Sigmoid colon (tissue), 7 donors: ENCODE results near the gene POLRMT. TPM values are rescaled to one million over a fixed set of nuclear protein-coding genes. Genes with fewer than 3 reads are reported as not detected.
"Not testable (repeated sequence)": the region's sequence is repeated elsewhere in the genome, so short reads cannot be mapped to it uniquely, and the experiment has no call there.

ENCODE experiments used
- DNase-seq: peaks from one replicate; pipeline ENCODE4 v3.0.0-alpha.2; 2019
- H3K27ac ChIP-seq, 4 donors: fragments of 200-600 bp; sonication (generic); one replicate each; pipeline ENCODE4 v1.5.1; 2016 to 2019; ENCODE audit warnings: mild to moderate bottlenecking in 1 of 4
- H3K27me3 ChIP-seq, 3 donors: fragments of 200-600 bp; sonication (generic); one replicate each; pipeline ENCODE4 v1.5.1; 2019; ENCODE audit warnings: mild to moderate bottlenecking in 1 of 3
- H3K36me3 ChIP-seq, 4 donors: fragments of 200-600 bp; sonication (generic); one replicate each; pipeline ENCODE4 v1.5.1; 2016 to 2019
- H3K4me1 ChIP-seq, 4 donors: fragments of 200-600 bp; sonication (generic); one replicate each; pipeline ENCODE4 v1.5.1; 2017 to 2019
- H3K4me3 ChIP-seq, 4 donors: fragments of 200-600 bp; sonication (generic); one replicate each; pipeline ENCODE4 v1.5.1; 2017 to 2019; ENCODE audit warnings: mild to moderate bottlenecking in 2 of 4, moderate library complexity in 1 of 4
- H3K9me3 ChIP-seq, 4 donors: fragments of 200-600 bp in 3 of 4; sonication (generic) in 3 of 4; one replicate each; pipeline versions ENCODE4 v1.5.1 to v1.6.1; 2013 to 2019
- EP300 ChIP-seq, 4 donors: sonication (generic); formaldehyde crosslinking; IDR thresholded peaks; one replicate each; pipeline ENCODE4 v1.6.1; 2017; ENCODE audit warnings: antibody characterized with exemption in 4 of 4
- POLR2A ChIP-seq, 2 donors: fragments of 450-650 bp; IDR thresholded peaks; one replicate each; pipeline ENCODE4 v1.6.1; 2016; ENCODE audit warnings: antibody characterized with exemption in 2 of 2, mild to moderate bottlenecking in 2 of 2, moderate library complexity in 2 of 2
- POLR2AphosphoS5 ChIP-seq, 4 donors: sonication (generic); formaldehyde crosslinking; IDR thresholded peaks; one replicate each; pipeline ENCODE4 v1.6.1; 2017; ENCODE audit warnings: antibody characterized with exemption in 4 of 4
- WGBS, 2 donors: extraction: QIAGEN DNeasy Blood & Tissue Kit; methylation state at CpG; one replicate each; pipeline ENCODE4 v1.1.7; 2013; 5-methylcytosine and 5-hydroxymethylcytosine counted together
- intact Hi-C: fragments of 100-400 bp; cut with DNase I; formaldehyde crosslinking; loops from one replicate; pipeline ENCODE4 v1.15.1; 2023
- polyA plus RNA-seq, 3 donors: library from polyadenylated mRNA; stranded (reverse); fragments of 200-250 nt; gene quantifications; one replicate each; pipeline ENCODE4 v1.2.3, GENCODE V29; 2013
- total RNA-seq, 4 donors: library from RNA; depleted of rRNA; stranded (reverse); fragments of >200 nt; gene quantifications; one replicate each; pipeline ENCODE4 v1.1.0, GENCODE V29; 2016
- TF ChIP-seq, protein P1 (sequence below), 4 experiments: fragments of 450-650 bp in 3 of 4; fragments of 200-600 bp in 1 of 4; IDR thresholded peaks; one replicate each; pipeline ENCODE4 v1.5.1; 2016 to 2019; ENCODE audit warnings: antibody characterized with exemption in 4 of 4, mild to moderate bottlenecking in 3 of 4, moderate library complexity in 2 of 4
- donor health status: healthy with polysubstance abuse.
- donor health status: Bipolar disorder and iron deficiency.
- donor health status: healthy.

POLRMT gene
- total and polyA plus RNA-seq, 7 donors, result 16.8 to 63.0 (median 24.0) TPM

DNA sequence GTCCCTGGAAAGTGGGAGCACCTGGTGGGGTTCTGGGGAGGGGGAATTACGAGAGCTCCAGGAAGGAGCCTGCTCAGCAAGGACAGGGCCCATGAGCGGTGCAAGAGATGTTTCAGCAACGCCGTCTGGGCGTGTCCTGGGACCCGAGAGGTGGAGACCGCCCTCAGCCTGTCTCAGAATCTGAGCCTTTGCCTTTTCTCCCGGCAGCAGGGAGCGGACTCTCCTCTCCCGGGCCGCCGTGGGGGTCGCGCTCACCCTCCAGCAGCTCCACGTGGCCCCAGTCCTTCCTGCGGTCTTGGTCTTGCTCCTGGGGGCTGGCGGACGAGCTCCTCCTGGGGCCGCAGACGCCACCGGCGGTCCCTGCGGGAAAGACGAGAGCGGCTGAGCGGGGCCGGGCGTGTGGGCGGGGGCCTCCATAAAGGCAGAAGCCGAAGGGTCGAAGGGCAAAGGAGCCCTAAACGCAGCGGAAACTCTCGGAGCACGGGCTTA is 714 bp downstream of the POLRMT start:
- peak overlapping the region; percentile 71 to 95 (median 86) for H3K4me3 ChIP-seq
- 1 to 3% methylated on average over 35 of the region's 35 CpGs for WGBS, 2 donors
- peaks cover 0 to 30% (median 23%) of the 10 kb centered on the region in 4 donors for H3K4me1 ChIP-seq
- no peak for DNase-seq
- TF ChIP-seq POLR2AphosphoS5 (IDR thresholded peaks at IDR 0.05), result no peak
- TF ChIP-seq, protein P1, sequence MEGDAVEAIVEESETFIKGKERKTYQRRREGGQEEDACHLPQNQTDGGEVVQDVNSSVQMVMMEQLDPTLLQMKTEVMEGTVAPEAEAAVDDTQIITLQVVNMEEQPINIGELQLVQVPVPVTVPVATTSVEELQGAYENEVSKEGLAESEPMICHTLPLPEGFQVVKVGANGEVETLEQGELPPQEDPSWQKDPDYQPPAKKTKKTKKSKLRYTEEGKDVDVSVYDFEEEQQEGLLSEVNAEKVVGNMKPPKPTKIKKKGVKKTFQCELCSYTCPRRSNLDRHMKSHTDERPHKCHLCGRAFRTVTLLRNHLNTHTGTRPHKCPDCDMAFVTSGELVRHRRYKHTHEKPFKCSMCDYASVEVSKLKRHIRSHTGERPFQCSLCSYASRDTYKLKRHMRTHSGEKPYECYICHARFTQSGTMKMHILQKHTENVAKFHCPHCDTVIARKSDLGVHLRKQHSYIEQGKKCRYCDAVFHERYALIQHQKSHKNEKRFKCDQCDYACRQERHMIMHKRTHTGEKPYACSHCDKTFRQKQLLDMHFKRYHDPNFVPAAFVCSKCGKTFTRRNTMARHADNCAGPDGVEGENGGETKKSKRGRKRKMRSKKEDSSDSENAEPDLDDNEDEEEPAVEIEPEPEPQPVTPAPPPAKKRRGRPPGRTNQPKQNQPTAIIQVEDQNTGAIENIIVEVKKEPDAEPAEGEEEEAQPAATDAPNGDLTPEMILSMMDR (IDR thresholded peaks at IDR 0.05), result no peak
- no peak for TF ChIP-seq EP300 (IDR thresholded peaks at IDR 0.05)
- no peak for TF ChIP-seq POLR2A (IDR thresholded peaks at IDR 0.05)
- peaks cover 0 to 21% (median 2%) of the 10 kb centered on the region in 4 donors for H3K36me3 ChIP-seq
- no peaks in the 10 kb centered on the region for H3K9me3 ChIP-seq
- H3K27me3 ChIP-seq, result no peaks in the 10 kb centered on the region
- peak overlapping the region; percentile 70 to 76 (median 72) for H3K27ac ChIP-seq
- intact Hi-C loops, result loop anchor here (2.0 to 5.0 kb wide), 2 partner anchors 55 to 100 kb away; no protein-coding TSS in a partner anchor

DNA sequence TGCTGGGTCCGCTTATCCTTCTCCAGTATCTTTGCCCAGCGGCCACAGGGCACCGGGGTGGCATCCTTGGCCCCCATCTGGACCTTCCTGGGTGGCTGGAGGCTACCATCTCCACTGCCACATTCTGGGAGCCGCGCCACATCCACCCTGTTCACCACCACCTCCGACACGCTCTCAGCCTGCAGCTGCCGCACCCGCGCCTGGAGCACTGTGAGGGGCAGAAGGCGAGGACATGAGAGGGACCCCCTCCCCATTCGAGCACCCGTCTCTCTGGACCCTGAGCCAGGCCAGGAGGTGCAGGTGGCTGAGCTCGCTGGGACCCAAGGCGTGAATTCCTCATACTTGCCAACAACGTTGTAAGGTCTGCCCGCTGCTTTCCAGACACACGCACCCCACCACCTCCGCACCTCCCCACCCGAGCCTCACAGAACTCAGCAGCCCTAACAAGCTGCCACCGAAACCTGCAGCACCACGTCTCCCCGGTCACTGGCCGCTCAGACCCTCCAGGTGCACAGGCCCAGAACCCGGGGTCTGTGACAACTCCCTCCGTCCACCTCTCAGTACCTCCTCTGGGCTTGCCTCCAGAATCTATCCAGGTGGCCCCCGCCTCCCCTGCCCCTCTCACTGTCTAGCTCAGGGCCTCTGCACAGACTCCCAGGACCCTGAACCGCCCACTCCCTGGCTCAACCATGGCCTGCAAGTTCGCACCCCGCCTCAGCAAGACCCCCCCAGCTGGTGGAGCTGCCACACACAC is 3.2 kb downstream of the POLRMT start:
- intact Hi-C loops, result loop anchor here (5.0 kb wide), 1 partner anchor 53 kb away; no protein-coding TSS in a partner anchor
- Histone ChIP-seq H3K9me3 (no peaks in the 10 kb centered on the region), H3K4me1 (peaks cover 0 to 30% (median 23%) of the 10 kb centered on the region in 4 donors), H3K27ac (no peak overlapping the region), H3K36me3 (peaks cover 0 to 35% (median 2%) of the 10 kb centered on the region in 4 donors), H3K27me3 (no peaks in the 10 kb centered on the region), H3K4me3 (no peak overlapping the region)
- no peak for DNase-seq
- WGBS, 2 donors, result 94 to 97% methylated on average over 30 of the region's 30 CpGs
- TF ChIP-seq, protein P1 (IDR thresholded peaks at IDR 0.05), result no peak
- TF ChIP-seq EP300 (IDR thresholded peaks at IDR 0.05), result no peak
- TF ChIP-seq POLR2A (IDR thresholded peaks at IDR 0.05), result no peak
- TF ChIP-seq POLR2AphosphoS5 (IDR thresholded peaks at IDR 0.05), result no peak

DNA sequence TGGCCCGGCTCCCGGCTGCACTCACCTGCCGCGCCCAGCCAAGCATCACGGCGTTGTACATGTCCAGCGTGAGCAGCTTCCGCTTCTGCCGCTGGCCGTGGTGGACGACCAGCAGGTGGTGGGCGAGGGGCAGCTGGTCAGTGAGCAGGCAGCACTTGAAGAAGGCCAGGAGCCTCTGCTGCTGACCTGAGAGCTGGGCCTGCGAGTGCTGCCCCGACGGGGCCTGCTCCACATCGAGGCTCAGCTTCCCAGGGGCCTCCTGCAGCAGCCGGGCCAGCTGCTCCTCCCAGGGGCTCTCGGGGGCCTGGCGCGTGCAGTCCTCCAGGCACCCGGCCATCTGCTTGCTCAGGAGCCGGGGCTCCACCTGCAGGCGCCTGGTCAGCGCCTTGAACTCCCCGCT is 3.8 kb downstream of the POLRMT start:
- H3K4me3 ChIP-seq, H3K27ac ChIP-seq, intact Hi-C loops, H3K9me3 ChIP-seq, DNase-seq, H3K27me3 ChIP-seq: not testable (repeated sequence)
- H3K36me3 ChIP-seq, result peaks cover 0 to 41% (median 3%) of the 10 kb centered on the region in 4 donors
- H3K4me1 ChIP-seq, result peaks cover 0 to 24% (median 20%) of the 10 kb centered on the region in 4 donors
- 83 to 84% methylated on average over 25 of the region's 25 CpGs for WGBS, 2 donors

DNA sequence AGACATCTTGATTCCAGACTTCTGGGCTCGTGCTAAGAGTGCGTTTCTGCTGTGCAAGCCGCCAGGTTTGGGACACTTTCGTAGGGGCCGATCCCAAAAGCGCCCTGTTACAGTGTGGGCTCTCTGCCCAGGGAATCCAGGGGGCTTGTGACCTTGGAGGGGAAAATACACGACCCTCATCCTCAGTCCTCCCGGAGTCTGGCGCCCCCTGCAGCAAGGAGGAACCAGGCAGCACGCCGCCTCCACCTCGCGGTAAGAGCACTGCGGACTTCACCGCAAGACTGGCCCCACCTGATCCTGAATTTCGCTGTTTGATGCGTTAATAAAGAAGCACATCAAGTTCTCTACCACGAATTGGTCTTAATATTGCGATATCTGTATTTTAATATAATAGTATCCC is 5.2 kb downstream of the POLRMT start:
- intact Hi-C loops, result no loop called here

DNA sequence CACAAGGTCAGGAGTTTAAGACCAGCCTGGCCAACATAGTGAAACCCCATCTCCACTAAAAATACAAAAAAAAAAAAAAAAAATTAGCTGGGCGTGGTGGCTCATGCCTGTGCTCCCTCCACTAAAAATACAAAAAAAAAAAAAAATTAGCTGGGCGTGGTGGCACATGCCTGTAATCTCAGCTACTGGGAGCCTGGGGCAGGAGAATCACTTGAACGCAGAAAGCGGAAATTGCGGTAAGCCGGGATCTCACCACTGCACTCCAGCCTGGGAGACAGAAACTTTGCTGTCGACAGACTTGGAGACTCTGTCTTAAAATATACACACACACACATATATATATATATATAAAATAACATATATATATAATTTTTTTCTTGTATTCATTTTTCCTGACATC is 6.8 kb downstream of the POLRMT start:
- H3K9me3 ChIP-seq, intact Hi-C loops, H3K27me3 ChIP-seq, H3K27ac ChIP-seq, H3K4me1 ChIP-seq, H3K4me3 ChIP-seq, DNase-seq: not testable (repeated sequence)
- 94 to 95% methylated on average over 7 of the region's 7 CpGs for WGBS, 2 donors
- peaks cover 6 to 71% (median 14%) of the 10 kb centered on the region in 4 donors for H3K36me3 ChIP-seq

More for the DNA sequence above, 5.2 kb downstream of the POLRMT start:
- Histone ChIP-seq H3K27me3 (no peaks in the 10 kb centered on the region), H3K4me1 (peaks cover 0 to 15% (median 14%) of the 10 kb centered on the region in 4 donors), H3K9me3 (no peaks in the 10 kb centered on the region), H3K27ac (no peak overlapping the region), H3K4me3 (no peak overlapping the region), H3K36me3 (peaks cover 0 to 55% (median 3%) of the 10 kb centered on the region in 4 donors)
- no peak for TF ChIP-seq POLR2A (IDR thresholded peaks at IDR 0.05)
- no peak for TF ChIP-seq EP300 (IDR thresholded peaks at IDR 0.05)
- no peak for TF ChIP-seq POLR2AphosphoS5 (IDR thresholded peaks at IDR 0.05)
- TF ChIP-seq, protein P1 (IDR thresholded peaks at IDR 0.05), result peak in 1 of 4 experiments; percentile 18
- WGBS, 2 donors, result 92 to 93% methylated on average over 19 of the region's 19 CpGs
- DNase-seq, result no peak
